Gastrocnemius medialis (tissue), 4 donors: ENCODE results near the gene UGT1A10. TPM values are rescaled to one million over a fixed set of nuclear protein-coding genes. Genes with fewer than 3 reads are reported as not detected.

Source experiments
- ATAC-seq, 2 donors: fragments of 150-250 bp; one replicate each; pipeline ENCODE4 v1.9.1; 2016
- DNase-seq, 2 donors: peaks; one replicate each; pipeline ENCODE4 v3.0.0-alpha.2; 2019
- H3K27ac ChIP-seq, 4 donors: fragments of 200-600 bp; sonication (generic); 1 replicate in 1 of 4; 2 replicates in 3 of 4; pipeline ENCODE4 v1.5.1; 2016 to 2018; ENCODE audit warnings: mild to moderate bottlenecking in 2 of 4, moderate library complexity in 1 of 4
- H3K27me3 ChIP-seq, 3 donors: fragments of 200-600 bp; sonication (generic) in 2 of 3; 1 replicate in 1 of 3; 2 replicates in 2 of 3; pipeline versions ENCODE4 v1.5.1 to v1.6.0; 2016 to 2019; ENCODE audit warnings: mild to moderate bottlenecking in 1 of 3, moderate library complexity in 1 of 3
- H3K36me3 ChIP-seq, 2 donors: fragments of 200-600 bp; sonication (generic) in 1 of 2; one replicate each; pipeline ENCODE4 v1.5.1; 2017 to 2018
- H3K4me1 ChIP-seq, 2 donors: fragments of 200-600 bp; sonication (generic) in 1 of 2; one replicate each; pipeline ENCODE4 v1.5.1; 2016 to 2017; ENCODE audit warnings: mild to moderate bottlenecking in 2 of 2
- H3K4me3 ChIP-seq, 4 donors: fragments of 200-600 bp; sonication (generic) in 3 of 4; 1 replicate in 1 of 4; 2 replicates in 3 of 4; pipeline ENCODE4 v1.5.1; 2016 to 2019; ENCODE audit warnings: mild to moderate bottlenecking in 2 of 4
- H3K9me3 ChIP-seq, 3 donors: fragments of 200-600 bp; sonication (generic) in 2 of 3; 1 replicate in 1 of 3; 2 replicates in 2 of 3; pipeline ENCODE4 v1.5.1; 2016 to 2019
- CTCF ChIP-seq, 5 experiments: fragments of 450-650 bp in 3 of 5; fragments of 200-600 bp in 2 of 5; sonication (generic) in 2 of 5; IDR thresholded peaks in 4 of 5; conservative IDR thresholded peaks in 1 of 5; 1 replicate in 4 of 5; 2 replicates in 1 of 5; pipeline ENCODE4 v1.5.1; 2016 to 2019; ENCODE audit warnings: antibody characterized with exemption in 5 of 5, mild to moderate bottlenecking in 3 of 5, moderate library complexity in 3 of 5
- POLR2A ChIP-seq, 2 donors: fragments of 450-650 bp; IDR thresholded peaks; one replicate each; pipeline ENCODE4 v1.6.1; 2017; ENCODE audit warnings: antibody characterized with exemption in 2 of 2, mild to moderate bottlenecking in 2 of 2, moderate library complexity in 2 of 2
- in situ Hi-C, 4 donors: fragments of 200-750 bp; cut with MboI; loops; one replicate each; pipeline versions ENCODE4 v1.15.0 to v1.8.0; 2017; ENCODE audit warnings: low sequenced_read_pairs in 4 of 4
- intact Hi-C: fragments of 100-400 bp; cut with DNase I; formaldehyde crosslinking; loops from one replicate; pipeline ENCODE4 v1.15.1; 2023; ENCODE audit warnings: low total_unique reads
- total RNA-seq, 4 donors: library from RNA; depleted of rRNA; stranded (reverse); fragments of >200 nt; gene quantifications; one replicate each; pipeline versions ENCODE4 v1.1.0 to v1.2.3, GENCODE V29; 2016

The UGT1A10 gene
- total RNA-seq, 4 donors from 2014 or later = 0.12 TPM; not detected in 3

GRCh38 chr2:233673896-233674295 is 37.6 kb downstream of the UGT1A10 start:
- Histone ChIP-seq H3K27ac (no peak overlapping the region), H3K4me3 (no peak overlapping the region), H3K27me3 (no peaks in the 10 kb centered on the region), H3K4me1 (no peaks in the 10 kb centered on the region), H3K9me3 (no peaks in the 10 kb centered on the region), H3K36me3 (no peaks in the 10 kb centered on the region)
- intact Hi-C loops (no loop called here), in situ Hi-C loops (no loop called here)
- ATAC-seq = no peak
- DNase-seq = no peak
- TF ChIP-seq POLR2A (IDR thresholded peaks at IDR 0.05) = no peak
- TF ChIP-seq CTCF (IDR thresholded peaks at IDR 0.05 in 4 of 5, conservative IDR thresholded peaks at IDR 0.05 in 1 of 5) = no peak

DNA sequence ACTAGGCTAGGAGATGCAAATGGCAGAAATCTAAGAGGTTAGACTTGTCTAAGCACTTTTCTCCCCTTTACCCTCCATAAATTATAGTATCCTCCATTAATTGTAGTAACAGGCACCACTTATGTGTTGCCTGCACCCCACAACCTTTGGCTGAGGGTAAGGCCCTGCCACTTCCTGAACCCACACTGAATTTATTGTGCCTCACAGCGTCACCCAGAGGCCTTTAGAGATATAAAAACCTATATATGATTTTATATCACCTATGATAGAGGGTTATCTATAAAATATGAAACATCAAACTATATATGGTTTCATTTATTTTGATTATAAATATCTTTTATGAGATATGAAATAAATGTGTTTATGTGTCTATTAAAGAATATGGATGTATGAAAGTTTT is 38.1 kb downstream of the UGT1A10 start:
- in situ Hi-C loops = no loop called here
- DNase-seq (no peak), ATAC-seq (no peak)
- H3K9me3 ChIP-seq = no peaks in the 10 kb centered on the region
- TF ChIP-seq CTCF (IDR thresholded peaks at IDR 0.05 in 4 of 5, conservative IDR thresholded peaks at IDR 0.05 in 1 of 5) = no peak
- no peak for TF ChIP-seq POLR2A (IDR thresholded peaks at IDR 0.05)
- no peak overlapping the region for H3K4me3 ChIP-seq
- no peaks in the 10 kb centered on the region for H3K4me1 ChIP-seq
- H3K27ac ChIP-seq = no peak overlapping the region
- no peaks in the 10 kb centered on the region for H3K27me3 ChIP-seq
- intact Hi-C loops = no loop called here
- H3K36me3 ChIP-seq = no peaks in the 10 kb centered on the region

DNA sequence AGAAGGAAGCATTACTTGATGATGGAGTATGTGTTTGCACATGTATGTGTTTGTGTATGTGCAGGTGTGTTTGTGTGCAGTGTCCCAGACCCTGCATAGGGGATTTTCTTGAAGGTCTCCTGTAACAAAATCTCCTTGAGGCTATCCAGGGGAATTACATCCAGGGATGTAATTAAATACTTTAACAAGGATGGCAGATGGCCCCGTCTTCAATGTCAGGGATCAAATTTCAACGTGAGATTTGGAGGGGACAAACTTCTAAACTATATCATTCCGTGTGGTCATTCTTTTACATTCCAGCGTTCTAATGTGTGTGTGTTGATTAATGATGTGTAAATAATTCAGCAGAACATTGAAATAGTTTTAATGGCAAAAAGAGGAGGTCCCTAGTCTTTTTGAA is 38.7 kb downstream of the UGT1A10 start:
- no peak for TF ChIP-seq CTCF (IDR thresholded peaks at IDR 0.05 in 4 of 5, conservative IDR thresholded peaks at IDR 0.05 in 1 of 5)
- no peak for TF ChIP-seq POLR2A (IDR thresholded peaks at IDR 0.05)
- H3K27ac ChIP-seq = no peak overlapping the region
- no peaks in the 10 kb centered on the region for H3K36me3 ChIP-seq
- in situ Hi-C loops (no loop called here), intact Hi-C loops (no loop called here)
- DNase-seq = no peak
- H3K27me3 ChIP-seq = no peaks in the 10 kb centered on the region
- no peaks in the 10 kb centered on the region for H3K9me3 ChIP-seq
- H3K4me3 ChIP-seq = no peak overlapping the region
- no peaks in the 10 kb centered on the region for H3K4me1 ChIP-seq
- no peak for ATAC-seq

DNA sequence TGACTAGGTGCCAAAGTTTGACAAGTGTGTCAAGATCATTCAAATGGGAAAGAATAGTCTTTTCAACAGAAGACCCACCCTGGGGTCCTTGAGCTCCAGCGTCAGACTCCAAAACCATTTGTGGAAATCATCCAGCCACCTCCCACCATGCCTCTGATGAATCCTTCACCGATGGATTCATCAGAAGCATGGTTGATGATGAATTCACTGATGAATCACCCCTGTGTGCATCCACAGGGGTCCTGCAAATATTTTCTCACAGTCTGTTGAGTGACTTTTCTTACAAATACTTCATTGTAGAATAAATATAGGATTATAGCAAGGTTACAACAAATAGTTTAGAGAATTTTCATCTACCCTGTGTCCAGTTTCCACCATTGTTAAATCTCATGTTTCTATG is 39.8 kb downstream of the UGT1A10 start:
- intact Hi-C loops (no loop called here), in situ Hi-C loops (no loop called here)
- TF ChIP-seq CTCF (IDR thresholded peaks at IDR 0.05 in 4 of 5, conservative IDR thresholded peaks at IDR 0.05 in 1 of 5) (no peak), POLR2A (IDR thresholded peaks at IDR 0.05) (no peak)
- H3K9me3 ChIP-seq = no peaks in the 10 kb centered on the region
- H3K36me3 ChIP-seq = no peaks in the 10 kb centered on the region
- no peak overlapping the region for H3K27ac ChIP-seq
- no peaks in the 10 kb centered on the region for H3K4me1 ChIP-seq
- no peaks in the 10 kb centered on the region for H3K27me3 ChIP-seq
- H3K4me3 ChIP-seq = no peak overlapping the region
- ATAC-seq (no peak), DNase-seq (no peak)

- intact Hi-C loops = no loop called here
- no peaks in the 10 kb centered on the region for H3K4me1 ChIP-seq
- H3K27ac ChIP-seq = no peak overlapping the region
- H3K27me3 ChIP-seq = no peaks in the 10 kb centered on the region
- H3K36me3 ChIP-seq = no peaks in the 10 kb centered on the region
- ATAC-seq = no peak
- TF ChIP-seq CTCF (IDR thresholded peaks at IDR 0.05 in 4 of 5, conservative IDR thresholded peaks at IDR 0.05 in 1 of 5) (no peak), POLR2A (IDR thresholded peaks at IDR 0.05) (no peak)
- in situ Hi-C loops = no loop called here
- no peak for DNase-seq
- H3K9me3 ChIP-seq = no peaks in the 10 kb centered on the region
- H3K4me3 ChIP-seq = no peak overlapping the region
Observed at GRCh38 chr2:233679196-233679595, 42.9 kb downstream of the UGT1A10 start.
